Measurements from ENCODE around the gene LMBR1. TPM values are rescaled to one million over a fixed set of nuclear protein-coding genes. Genes with fewer than 3 reads are reported as not detected.
"Not testable (repeated sequence)": the region's sequence is repeated elsewhere in the genome, so short reads cannot be mapped to it uniquely, and the experiment has no call there.

Gene LMBR1
- total and polyA plus RNA-seq, 2 donors (not counting 3 experiments of a cell fraction or from before 2014, with no cell fraction given), result 14.0 to 72.9 TPM

DNA sequence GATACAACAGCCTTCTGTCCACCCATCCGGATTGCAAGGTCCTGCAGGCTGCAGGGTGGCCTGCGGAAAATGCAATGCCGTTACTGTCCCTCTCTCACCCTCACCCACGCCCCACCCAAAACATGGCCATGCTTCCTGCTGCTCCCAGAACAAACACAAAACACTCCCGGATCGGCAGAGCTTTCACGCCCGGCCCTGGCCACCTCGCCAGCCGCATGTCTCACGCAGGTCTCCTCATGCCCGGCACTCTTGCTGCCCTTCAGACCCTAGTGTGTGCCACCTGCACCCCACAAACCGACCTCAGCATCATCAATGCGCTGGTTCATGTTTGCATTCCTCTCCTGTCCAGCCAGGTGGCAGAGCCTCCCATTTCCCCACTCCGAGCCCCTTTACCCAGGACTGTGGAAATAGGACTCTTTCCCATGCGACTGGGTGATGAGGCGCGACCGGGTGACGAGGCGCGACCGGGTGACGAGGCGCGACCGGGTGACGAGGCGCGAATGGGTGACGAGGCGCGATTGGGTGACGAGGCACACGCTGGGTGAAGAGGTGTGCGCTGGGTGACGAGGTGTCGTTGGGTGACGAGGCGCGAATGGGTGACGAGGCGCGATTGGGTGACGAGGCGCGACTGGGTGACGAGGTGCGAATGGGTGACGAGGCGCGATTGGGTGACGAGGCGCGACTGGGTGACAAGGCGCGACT lies 47.6 kb upstream of the LMBR1 start:
- Histone ChIP-seq H3K4me3 (replicated peaks in 1 of 3; ENCODE audit: insufficient read depth in 1 of 3, low read depth in 1 of 3, low read length in 3 of 3) (no peak overlapping the region), H3K79me2 (ENCODE audit: control insufficient read depth, insufficient read depth, low read length) (no peaks in the 10 kb centered on the region), H3K4me1 (ENCODE audit: control insufficient read depth, extremely low read depth, insufficient read depth, low read length) (no peaks in the 10 kb centered on the region), H3K9me1 (replicated peaks; ENCODE audit: control insufficient read depth, extremely low read depth, insufficient read depth, low read length) (no peaks in the 10 kb centered on the region), H3K4me2 (ENCODE audit: insufficient read depth, low read length) (no peak overlapping the region), H3K36me3 (ENCODE audit: control insufficient read depth in 2 of 2, extremely low read depth in 1 of 2, insufficient read depth in 2 of 2, low read length in 2 of 2) (no peaks in the 10 kb centered on the region), H3K27me3 (ENCODE audit: control insufficient read depth in 2 of 2, insufficient read depth in 2 of 2, low read length in 2 of 2) (peaks cover 21 to 22% of the 10 kb centered on the region in 2 experiments), H4K20me1 (replicated peaks; ENCODE audit: control insufficient read depth, extremely low read depth, insufficient read depth, low read length) (no peaks in the 10 kb centered on the region), H2AFZ (ENCODE audit: low read depth, low read length) (no peak overlapping the region), H3K27ac (ENCODE audit: insufficient read depth, low read depth, low read length) (no peak overlapping the region), H3K9me3 (replicated peaks; ENCODE audit: control insufficient read depth, insufficient read depth, low read length) (no peaks in the 10 kb centered on the region), H3K9ac (replicated peaks; ENCODE audit: extremely low read depth, insufficient read depth, low read length) (no peak overlapping the region)
- FAIRE-seq (no peak), DNase-seq (ENCODE audit: low read depth, low spot score) (no peak)
- no TSS peak for BruUV-seq (replicated peaks)
- CTCF ChIA-PET, result no interaction called here
- dilution Hi-C loops (cut with MboI; ENCODE audit: extremely low pct_ligation_motif_present, low sequenced_read_pairs) (no loop called here), intact Hi-C loops (cut with micrococcal nuclease) (no loop called here)
- POLR2A ChIA-PET, result no interaction called here
- no peak for TF ChIP-seq POLR2A (IDR thresholded peaks at IDR 0.05; ENCODE audit: low read depth, low read length)
- TF ChIP-seq, protein P1, sequence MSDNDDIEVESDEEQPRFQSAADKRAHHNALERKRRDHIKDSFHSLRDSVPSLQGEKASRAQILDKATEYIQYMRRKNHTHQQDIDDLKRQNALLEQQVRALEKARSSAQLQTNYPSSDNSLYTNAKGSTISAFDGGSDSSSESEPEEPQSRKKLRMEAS (IDR thresholded peaks at IDR 0.05; ENCODE audit: insufficient read depth, insufficient read length), result no peak

DNA sequence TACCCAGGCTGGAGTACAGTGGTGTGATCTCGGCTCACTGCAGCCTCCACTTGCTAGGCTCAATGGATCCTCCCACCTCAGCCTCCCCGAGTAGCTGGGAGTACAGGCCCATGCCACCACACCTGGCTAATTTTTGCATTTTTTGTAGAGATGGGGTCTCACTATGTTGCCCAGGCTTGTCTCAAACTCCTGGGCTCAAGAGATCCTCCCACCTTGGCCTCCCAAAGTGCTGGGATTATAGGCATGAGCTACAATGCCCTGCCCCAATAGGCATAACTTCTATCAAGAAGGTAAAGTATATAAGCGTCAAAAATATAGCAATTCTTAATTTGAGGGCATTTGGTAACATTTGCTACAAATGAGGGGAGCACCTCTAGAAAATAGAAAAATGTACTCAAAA lies 43.8 kb upstream of the LMBR1 start:
- H3K36me3 ChIP-seq (ENCODE audit: control insufficient read depth in 2 of 2, extremely low read depth in 1 of 2, insufficient read depth in 2 of 2, low read length in 2 of 2); H4K20me1 ChIP-seq (replicated peaks; ENCODE audit: control insufficient read depth, extremely low read depth, insufficient read depth, low read length); FAIRE-seq; H3K9ac ChIP-seq (replicated peaks; ENCODE audit: extremely low read depth, insufficient read depth, low read length); H3K79me2 ChIP-seq (ENCODE audit: control insufficient read depth, insufficient read depth, low read length); H3K9me3 ChIP-seq (replicated peaks; ENCODE audit: control insufficient read depth, insufficient read depth, low read length); H3K4me3 ChIP-seq (replicated peaks in 1 of 3; ENCODE audit: insufficient read depth in 1 of 3, low read depth in 1 of 3, low read length in 3 of 3); H3K27ac ChIP-seq (ENCODE audit: insufficient read depth, low read depth, low read length); BruUV-seq (replicated peaks); H3K9me1 ChIP-seq (replicated peaks; ENCODE audit: control insufficient read depth, extremely low read depth, insufficient read depth, low read length); POLR2A ChIA-PET; H3K4me2 ChIP-seq (ENCODE audit: insufficient read depth, low read length); intact Hi-C loops (cut with micrococcal nuclease); H2AFZ ChIP-seq (ENCODE audit: low read depth, low read length); H3K27me3 ChIP-seq (ENCODE audit: control insufficient read depth in 2 of 2, insufficient read depth in 2 of 2, low read length in 2 of 2); DNase-seq (ENCODE audit: low read depth, low spot score); dilution Hi-C loops (cut with MboI; ENCODE audit: extremely low pct_ligation_motif_present, low sequenced_read_pairs); CTCF ChIA-PET: not testable (repeated sequence)
- H3K4me1 ChIP-seq (ENCODE audit: control insufficient read depth, extremely low read depth, insufficient read depth, low read length), result peaks cover 13% of the 10 kb centered on the region

All from endothelial cell of umbilical vein (primary cell).